ENCODE results near the gene BLMH. TPM values are rescaled to one million over a fixed set of nuclear protein-coding genes. Genes with fewer than 3 reads are reported as not detected.

The BLMH gene
- total and polyA plus RNA-seq, 2 donors (not counting 3 experiments of a cell fraction or from before 2014, with no cell fraction given), result 24.6 to 65.8 TPM

GRCh38 chr17:30312226-30312625 lies 20.5 kb upstream of the BLMH start:
- ChIA-PET CTCF (interaction anchor here (1.0 to 1.5 kb wide), 2 partner anchors 46 to 207 kb away, joined by 3 to 4 read pairs; no protein-coding TSS in a partner anchor), POLR2A (interaction anchor here (0.6 kb wide), 1 partner anchor 8 kb away, joined by 5 read pairs; no protein-coding TSS in a partner anchor)
- Histone ChIP-seq H3K9me3 (replicated peaks; ENCODE audit: control insufficient read depth, insufficient read depth, low read length) (no peaks in the 10 kb centered on the region), H3K36me3 (ENCODE audit: control insufficient read depth in 2 of 2, extremely low read depth in 1 of 2, insufficient read depth in 2 of 2, low read length in 2 of 2) (no peaks in the 10 kb centered on the region), H3K27ac (ENCODE audit: insufficient read depth, low read depth, low read length) (no peak overlapping the region), H2AFZ (ENCODE audit: low read depth, low read length) (no peak overlapping the region), H3K9me1 (replicated peaks; ENCODE audit: control insufficient read depth, extremely low read depth, insufficient read depth, low read length) (no peaks in the 10 kb centered on the region), H3K27me3 (ENCODE audit: control insufficient read depth in 2 of 2, insufficient read depth in 2 of 2, low read length in 2 of 2) (peaks cover 0 to 9% of the 10 kb centered on the region in 2 experiments), H3K4me2 (ENCODE audit: insufficient read depth, low read length) (no peak overlapping the region), H3K9ac (replicated peaks; ENCODE audit: extremely low read depth, insufficient read depth, low read length) (no peak overlapping the region), H3K4me3 (replicated peaks in 1 of 3; ENCODE audit: insufficient read depth in 1 of 3, low read depth in 1 of 3, low read length in 3 of 3) (no peak overlapping the region), H3K4me1 (ENCODE audit: control insufficient read depth, extremely low read depth, insufficient read depth, low read length) (no peaks in the 10 kb centered on the region), H3K79me2 (ENCODE audit: control insufficient read depth, insufficient read depth, low read length) (no peaks in the 10 kb centered on the region), H4K20me1 (replicated peaks; ENCODE audit: control insufficient read depth, extremely low read depth, insufficient read depth, low read length) (no peaks in the 10 kb centered on the region)
- no peak for TF ChIP-seq POLR2A (IDR thresholded peaks at IDR 0.05; ENCODE audit: low read depth, low read length)
- TF ChIP-seq GATA2 (IDR thresholded peaks at IDR 0.05; ENCODE audit: insufficient read depth, insufficient read length, low read depth, low read length), result no peak
- no peak for TF ChIP-seq MYC (IDR thresholded peaks at IDR 0.05; ENCODE audit: low read depth, low read length)
- TF ChIP-seq EZH2 (IDR thresholded peaks at IDR 0.05; ENCODE audit: borderline replicate concordance, low read depth, low read length, severe bottlenecking), result no peak
- TF ChIP-seq FOS (IDR thresholded peaks at IDR 0.05; ENCODE audit: borderline replicate concordance, insufficient read depth, low read length), result no peak
- no peak for TF ChIP-seq MAX (IDR thresholded peaks at IDR 0.05; ENCODE audit: insufficient read depth, insufficient read length)
- no peak for TF ChIP-seq CTCF (IDR thresholded peaks at IDR 0.05; ENCODE audit: extremely low read depth in 1 of 2, insufficient read depth in 1 of 2, low read depth in 1 of 2, low read length in 2 of 2)
- TF ChIP-seq JUN (IDR thresholded peaks at IDR 0.05; ENCODE audit: borderline replicate concordance, insufficient read depth, insufficient read length, low read depth), result no peak
- TF ChIP-seq POLR2AphosphoS5 (IDR thresholded peaks at IDR 0.05; ENCODE audit: insufficient read depth, low read depth, low read length), result no peak
- dilution Hi-C loops (cut with MboI; ENCODE audit: extremely low pct_ligation_motif_present, low sequenced_read_pairs) (no loop called here), intact Hi-C loops (cut with micrococcal nuclease) (no loop called here)
- no peak for FAIRE-seq
- DNase-seq (ENCODE audit: low read depth, low spot score), result no peak
- BruUV-seq (replicated peaks), result no TSS peak

All from endothelial cell of umbilical vein (primary cell).